HG03432 (cell line): ENCODE measurements around the gene HOXD13.

Experiments used
- ATAC-seq: cut with Tn5 transposase; IDR thresholded peaks from one replicate; pipeline ENCODE4 v1.9.1; 2021; ENCODE audit warnings: mild to moderate bottlenecking, moderate library complexity; ENCODE audit not compliant: unreplicated experiment

Gene HOXD13

GRCh38 chr2:176105078-176105729 is 12.7 kb downstream of the HOXD13 start:
- ATAC-seq: no peak

GRCh38 chr2:176105730-176106580 is 13.4 kb downstream of the HOXD13 start:
- ATAC-seq: no peak

GRCh38 chr2:176106581-176107539 is 14.3 kb downstream of the HOXD13 start, which contains the start of gene HOXD11:
TSS of gene HOXD11 (plus strand) at chr2:176107280. CDS start at chr2:176107356, 76 bp downstream.
- peak; percentile 43 for ATAC-seq

DNA sequence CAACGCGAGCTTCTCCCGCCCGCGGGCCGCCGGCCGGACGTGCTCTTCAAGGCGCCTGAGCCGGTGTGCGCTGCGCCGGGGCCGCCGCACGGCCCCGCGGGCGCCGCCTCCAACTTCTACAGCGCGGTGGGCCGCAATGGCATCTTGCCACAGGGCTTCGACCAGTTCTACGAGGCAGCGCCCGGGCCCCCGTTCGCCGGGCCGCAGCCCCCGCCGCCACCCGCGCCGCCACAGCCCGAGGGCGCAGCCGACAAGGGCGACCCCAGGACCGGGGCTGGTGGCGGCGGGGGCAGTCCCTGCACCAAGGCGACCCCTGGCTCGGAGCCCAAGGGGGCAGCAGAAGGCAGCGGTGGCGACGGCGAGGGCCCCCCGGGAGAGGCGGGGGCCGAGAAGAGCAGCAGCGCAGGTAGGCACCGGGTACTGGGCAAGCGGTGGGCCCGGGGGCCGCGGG is 15.2 kb downstream of the HOXD13 start:
- no peak for ATAC-seq

- no peak for ATAC-seq
Observed at GRCh38 chr2:176109192-176109901, 16.8 kb downstream of the HOXD13 start.

GRCh38 chr2:176109946-176110345 is 17.4 kb downstream of the HOXD13 start:
- ATAC-seq: no peak

DNA sequence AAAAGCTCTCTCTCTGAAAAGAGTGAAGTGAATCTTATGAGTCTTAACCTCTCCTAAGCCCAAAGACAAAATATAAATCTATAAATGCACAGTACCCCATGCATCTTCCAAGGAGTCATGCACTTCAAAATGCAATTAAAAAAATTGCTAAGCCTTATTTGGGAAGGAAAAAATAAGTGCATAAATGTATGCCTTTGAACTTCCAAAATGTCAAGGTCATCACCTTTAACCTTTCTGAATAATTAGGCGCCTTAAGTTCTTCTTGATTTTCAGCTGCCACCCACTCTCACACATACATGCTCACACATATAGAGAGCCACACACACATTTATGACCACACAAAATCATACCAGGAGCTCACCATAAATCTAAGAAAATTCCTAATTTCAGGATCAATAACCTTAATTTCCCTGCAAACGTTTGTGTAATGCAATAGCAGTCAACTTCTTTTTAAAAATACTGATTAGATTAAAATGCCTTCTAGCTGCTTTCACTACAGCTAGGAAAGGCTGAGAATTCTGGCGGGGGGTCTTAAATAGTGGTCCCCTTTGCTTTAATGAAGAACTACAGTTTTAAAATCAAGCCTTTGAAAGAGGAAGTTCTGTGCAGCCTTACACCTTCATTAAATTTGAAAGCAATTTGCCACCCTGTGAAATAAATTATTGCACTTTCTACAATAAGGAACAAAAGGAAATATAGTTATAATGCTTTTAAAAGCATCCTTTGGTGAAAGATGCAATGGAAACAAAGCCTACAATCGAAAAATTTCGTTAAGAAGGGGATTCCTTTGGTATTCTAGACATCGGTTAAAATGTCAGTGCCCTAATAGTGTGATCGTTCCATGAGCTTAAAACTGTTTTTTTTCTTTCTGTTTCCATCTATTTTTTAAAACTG is 18.1 kb downstream of the HOXD13 start:
- no peak for ATAC-seq

GRCh38 chr2:176111309-176111663 is 18.8 kb downstream of the HOXD13 start:
- peak; percentile 53 for ATAC-seq

DNA sequence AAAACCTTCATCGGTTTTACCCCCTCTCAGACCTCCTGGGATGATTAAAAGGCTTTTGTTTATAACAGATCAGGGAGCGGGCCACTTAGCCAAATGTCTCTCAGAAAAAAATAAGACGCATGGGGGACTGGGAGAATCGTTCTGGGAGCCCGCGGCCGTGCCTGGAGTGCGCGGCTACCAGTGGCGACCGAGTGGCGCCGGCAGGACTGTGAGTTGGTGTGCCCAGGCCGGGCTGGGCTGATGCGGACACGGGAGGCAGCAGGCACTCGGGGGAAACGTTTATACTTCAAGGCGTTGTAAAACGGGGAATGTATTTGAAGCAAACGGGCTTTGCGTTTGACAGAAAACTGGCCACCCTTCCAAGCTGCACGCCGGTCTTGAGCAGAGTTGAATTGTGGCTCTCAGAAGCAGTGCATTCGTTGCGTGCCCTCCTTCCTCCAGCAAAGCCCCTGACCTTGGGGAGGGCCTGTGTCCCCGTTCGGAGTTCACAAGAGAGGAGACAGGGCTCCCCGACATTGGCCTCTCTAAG is 19.4 kb downstream of the HOXD13 start:
- ATAC-seq: no peak

- ATAC-seq: no peak
Observed at GRCh38 chr2:176112375-176113302, 20.1 kb downstream of the HOXD13 start.

DNA sequence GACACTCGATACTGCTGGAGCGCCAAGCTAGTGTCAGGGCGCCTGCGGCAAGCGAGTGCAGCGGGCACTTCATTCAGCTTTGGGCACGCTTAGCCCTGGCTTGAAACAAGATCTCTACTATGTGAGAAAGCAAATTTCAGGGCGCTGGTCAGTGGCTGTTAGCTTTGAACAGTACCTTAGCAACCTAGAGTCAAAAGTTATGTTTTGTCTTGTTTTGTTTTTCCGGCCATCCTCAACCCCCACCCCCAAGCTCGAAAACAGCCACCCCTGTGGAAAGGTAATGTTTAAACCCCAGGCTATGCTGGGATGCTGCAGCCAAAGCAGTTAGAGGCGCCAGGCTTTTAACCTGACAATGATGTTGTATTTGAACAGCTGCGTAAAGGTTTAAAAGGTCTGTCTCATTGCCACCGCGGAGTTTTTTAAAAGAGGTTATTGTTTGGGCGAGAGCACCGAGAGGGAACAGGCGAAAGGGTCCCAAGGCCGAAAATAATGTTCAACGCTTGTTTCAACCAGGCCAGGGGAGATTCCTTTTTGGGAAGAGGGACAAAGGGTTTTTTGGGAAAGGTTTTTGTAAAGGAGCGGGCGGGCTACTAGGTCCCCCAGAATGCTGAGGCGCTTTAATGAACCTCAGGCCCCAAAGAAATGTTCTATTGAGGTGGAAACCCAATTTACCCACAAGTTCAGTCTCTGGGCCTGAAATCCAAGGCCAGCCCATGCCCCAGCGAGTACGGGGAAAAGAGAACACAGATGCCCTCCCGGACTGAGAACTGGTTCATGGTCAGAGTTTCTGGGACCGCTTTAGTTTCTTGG is 21.8 kb downstream of the HOXD13 start:
- ATAC-seq: no peak

GRCh38 chr2:176114930-176115625 is 22.6 kb downstream of the HOXD13 start:
- ATAC-seq: no peak

GRCh38 chr2:176115883-176116813 is 23.6 kb downstream of the HOXD13 start, which contains the start of gene HOXD10:
TSS of gene HOXD10 (plus strand) at chr2:176116778. CDS start at chr2:176116834, 56 bp downstream.
- ATAC-seq: no peak

- no peak for ATAC-seq
Observed at GRCh38 chr2:176117162-176117822, 24.8 kb downstream of the HOXD13 start.

DNA sequence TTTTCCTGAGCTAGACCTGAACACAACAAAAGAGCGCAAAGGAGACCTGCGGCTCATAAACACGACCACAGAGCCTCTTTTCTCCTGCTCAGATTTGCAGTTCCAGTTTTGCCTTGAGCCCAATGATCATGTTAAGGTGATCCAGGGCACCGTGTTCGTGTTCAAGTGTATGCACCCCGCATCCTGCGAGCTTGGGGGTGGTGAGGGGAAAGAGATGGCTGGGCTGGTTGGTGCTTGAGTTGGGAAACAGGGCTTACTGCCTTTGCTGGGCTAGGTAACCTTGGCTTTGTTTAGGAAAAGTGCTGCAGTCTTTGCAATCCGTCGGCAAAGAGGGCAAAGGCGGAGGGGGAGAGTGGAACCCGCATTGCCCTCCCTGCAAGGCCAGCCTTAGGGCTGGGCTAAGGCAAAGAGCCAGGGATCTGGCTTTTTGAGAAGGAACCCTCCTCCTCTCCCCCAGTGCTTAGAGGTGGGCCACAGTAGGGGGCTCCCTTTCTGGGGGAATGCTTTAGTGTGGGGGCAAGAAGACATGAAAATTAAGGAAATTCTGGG is 25.4 kb downstream of the HOXD13 start:
- no peak for ATAC-seq
